ENCODE measurements around the gene TAS2R8.

TAS2R8 gene

GRCh38 chr12:10794222-10794621 lies 12.9 kb downstream of the TAS2R8 start:
- TF ChIP-seq GATA2 (IDR thresholded peaks at IDR 0.05; ENCODE audit: low read depth, low read length), result no peak
- TF ChIP-seq GATA3 (IDR thresholded peaks at IDR 0.05; ENCODE audit: low read depth, low read length), result no peak

GRCh38 chr12:10783252-10783651 lies 23.8 kb downstream of the TAS2R8 start:
- no peak for TF ChIP-seq GATA2 (IDR thresholded peaks at IDR 0.05; ENCODE audit: low read depth, low read length)
- TF ChIP-seq GATA3 (IDR thresholded peaks at IDR 0.05; ENCODE audit: low read depth, low read length), result no peak

- TF ChIP-seq GATA3 (IDR thresholded peaks at IDR 0.05; ENCODE audit: low read depth, low read length) (no peak), GATA2 (IDR thresholded peaks at IDR 0.05; ENCODE audit: low read depth, low read length) (no peak)
These were observed 28.0 kb downstream of the TAS2R8 start for GRCh38 chr12:10779103-10779502.

GRCh38 chr12:10771132-10771733 lies 35.9 kb downstream of the TAS2R8 start:
- TF ChIP-seq GATA3 (IDR thresholded peaks at IDR 0.05; ENCODE audit: low read depth, low read length) (no peak), GATA2 (IDR thresholded peaks at IDR 0.05; ENCODE audit: low read depth, low read length) (no peak)

GRCh38 chr12:10759657-10760056 lies 47.4 kb downstream of the TAS2R8 start:
- TF ChIP-seq GATA2 (IDR thresholded peaks at IDR 0.05; ENCODE audit: low read depth, low read length) (no peak), GATA3 (IDR thresholded peaks at IDR 0.05; ENCODE audit: low read depth, low read length) (no peak)

- TF ChIP-seq GATA3 (IDR thresholded peaks at IDR 0.05; ENCODE audit: low read depth, low read length), result no peak
- TF ChIP-seq GATA2 (IDR thresholded peaks at IDR 0.05; ENCODE audit: low read depth, low read length), result no peak
These were observed 50.9 kb downstream of the TAS2R8 start for GRCh38 chr12:10756194-10756593.

Data from SH-SY5Y (cell line).